Smooth muscle cell (in vitro differentiated cells): Measurements from ENCODE around the gene ERMN. TPM values are rescaled to one million over a fixed set of nuclear protein-coding genes. Genes with fewer than 3 reads are reported as not detected.
"Not testable (repeated sequence)": the region's sequence is repeated elsewhere in the genome, so short reads cannot be mapped to it uniquely, and the experiment has no call there.

Source experiments
- DNase-seq: peaks from one replicate; lab custom pipeline; 2025; ENCODE audit not compliant: unreplicated experiment; lab: John Stamatoyannopoulos, UW
- H2AFZ ChIP-seq: fragments of 200-600 bp; sonication (generic); 2 replicates; pipeline ENCODE4 v1.6.0; 2016; ENCODE audit warnings: antibody characterized with exemption, low read depth, mild to moderate bottlenecking
- H3F3A ChIP-seq: fragments of 200-600 bp; sonication (generic); 2 replicates; pipeline ENCODE4 v1.6.0; 2017; ENCODE audit warnings: antibody characterized with exemption, low read depth
- H3K27ac ChIP-seq: fragments of 200-600 bp; sonication (generic); 2 replicates; pipeline ENCODE4 v1.5.1; 2016; ENCODE audit warnings: low read depth, mild to moderate bottlenecking
- H3K27me3 ChIP-seq: fragments of 200-600 bp; sonication (generic); 2 replicates; pipeline ENCODE4 v1.6.1; 2016; ENCODE audit warnings: low read depth, mild to moderate bottlenecking
- H3K36me3 ChIP-seq: fragments of 200-600 bp; sonication (generic); 2 replicates; pipeline ENCODE4 v1.5.1; 2016; ENCODE audit warnings: low read depth
- H3K4me1 ChIP-seq: fragments of 200-600 bp; sonication (generic); 2 replicates; pipeline ENCODE4 v1.5.1; 2016; ENCODE audit warnings: low read depth
- H3K4me2 ChIP-seq: fragments of 200-600 bp; sonication (generic); 2 replicates; pipeline ENCODE4 v1.6.0; 2016; ENCODE audit warnings: mild to moderate bottlenecking
- H3K4me3 ChIP-seq: fragments of 200-600 bp; sonication (generic); 2 replicates; pipeline ENCODE4 v1.5.1; 2016; ENCODE audit warnings: mild to moderate bottlenecking
- H3K79me2 ChIP-seq: fragments of 200-600 bp; sonication (generic); 2 replicates; pipeline ENCODE4 v1.6.0; 2016; ENCODE audit warnings: low read depth, mild to moderate bottlenecking
- H3K9ac ChIP-seq: fragments of 200-600 bp; sonication (generic); 2 replicates; pipeline ENCODE4 v1.6.0; 2016; ENCODE audit warnings: low read depth
- H3K9me3 ChIP-seq: fragments of 200-600 bp; sonication (generic); replicated peaks from 2 replicates; pipeline ENCODE4 v1.5.1; 2016; ENCODE audit warnings: low read depth
- H4K20me1 ChIP-seq: fragments of 200-600 bp; sonication (generic); 2 replicates; pipeline ENCODE4 v1.6.0; 2016; ENCODE audit warnings: low read depth
- WGBS: methylation state at CpG from one replicate; pipeline ENCODE4 v1.1.7; 2016; ENCODE audit warnings: low lambda C conversion rate; 5-methylcytosine and 5-hydroxymethylcytosine counted together
- polyA plus RNA-seq: library from polyadenylated mRNA; unstranded; fragments of >200 nt; fragmentation: Nextera tagmentation; extraction: Ambion mirVana; gene quantifications from 2 replicates; pipeline ENCODE4 v1.2.1, GENCODE V29; 2016
- total RNA-seq: library from RNA; depleted of rRNA; stranded (reverse); fragments of >200 nt; gene quantifications from 2 replicates; pipeline ENCODE4 v1.2.3, GENCODE V29; 2014
- TF ChIP-seq, protein P1 (sequence below): fragments of 200-600 bp; sonication (generic); IDR thresholded peaks from 2 replicates; pipeline ENCODE4 v1.5.1; 2017; ENCODE audit warnings: borderline replicate concordance, mild to moderate bottlenecking, antibody characterized with exemption; ENCODE audit not compliant: insufficient read depth, poor library complexity, severe bottlenecking

ERMN gene
- total and polyA plus RNA-seq, 2 experiments from 2014 or later = not detected

DNA sequence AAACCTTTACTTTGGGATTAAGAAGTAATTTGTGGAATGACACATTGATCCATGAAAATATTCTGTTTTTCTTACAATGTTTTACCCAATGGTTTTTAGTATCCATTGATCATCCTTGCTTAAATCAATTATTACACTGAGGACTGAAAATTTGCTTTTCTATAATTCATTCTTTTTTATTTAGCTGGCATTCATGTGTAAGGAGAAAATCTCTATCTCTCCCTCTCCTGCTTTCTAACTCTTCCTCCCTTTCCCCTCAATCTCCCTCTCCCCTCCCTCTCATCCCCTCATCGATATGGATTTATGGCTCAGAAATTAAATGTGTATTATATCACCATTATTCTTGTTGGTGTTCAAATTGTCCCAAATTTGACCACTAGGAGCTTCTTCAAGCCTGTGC is 38.5 kb downstream of the ERMN start:
- no peaks in the 10 kb centered on the region for H3K27me3 ChIP-seq
- H3K9me3 ChIP-seq = no peaks in the 10 kb centered on the region
- H3K36me3 ChIP-seq = no peaks in the 10 kb centered on the region
- 89% methylated on average over 1 of the region's 1 CpG for WGBS
- H3K4me1 ChIP-seq = no peaks in the 10 kb centered on the region
- no peak overlapping the region for H3K9ac ChIP-seq
- no peak overlapping the region for H3K27ac ChIP-seq
- no peaks in the 10 kb centered on the region for H3F3A ChIP-seq
- H3K4me2 ChIP-seq = no peak overlapping the region
- H3K4me3 ChIP-seq = no peak overlapping the region
- no peak overlapping the region for H2AFZ ChIP-seq
- no peaks in the 10 kb centered on the region for H3K79me2 ChIP-seq
- TF ChIP-seq, protein P1, sequence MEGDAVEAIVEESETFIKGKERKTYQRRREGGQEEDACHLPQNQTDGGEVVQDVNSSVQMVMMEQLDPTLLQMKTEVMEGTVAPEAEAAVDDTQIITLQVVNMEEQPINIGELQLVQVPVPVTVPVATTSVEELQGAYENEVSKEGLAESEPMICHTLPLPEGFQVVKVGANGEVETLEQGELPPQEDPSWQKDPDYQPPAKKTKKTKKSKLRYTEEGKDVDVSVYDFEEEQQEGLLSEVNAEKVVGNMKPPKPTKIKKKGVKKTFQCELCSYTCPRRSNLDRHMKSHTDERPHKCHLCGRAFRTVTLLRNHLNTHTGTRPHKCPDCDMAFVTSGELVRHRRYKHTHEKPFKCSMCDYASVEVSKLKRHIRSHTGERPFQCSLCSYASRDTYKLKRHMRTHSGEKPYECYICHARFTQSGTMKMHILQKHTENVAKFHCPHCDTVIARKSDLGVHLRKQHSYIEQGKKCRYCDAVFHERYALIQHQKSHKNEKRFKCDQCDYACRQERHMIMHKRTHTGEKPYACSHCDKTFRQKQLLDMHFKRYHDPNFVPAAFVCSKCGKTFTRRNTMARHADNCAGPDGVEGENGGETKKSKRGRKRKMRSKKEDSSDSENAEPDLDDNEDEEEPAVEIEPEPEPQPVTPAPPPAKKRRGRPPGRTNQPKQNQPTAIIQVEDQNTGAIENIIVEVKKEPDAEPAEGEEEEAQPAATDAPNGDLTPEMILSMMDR = no peak
- H4K20me1 ChIP-seq = no peaks in the 10 kb centered on the region
- no peak for DNase-seq

DNA sequence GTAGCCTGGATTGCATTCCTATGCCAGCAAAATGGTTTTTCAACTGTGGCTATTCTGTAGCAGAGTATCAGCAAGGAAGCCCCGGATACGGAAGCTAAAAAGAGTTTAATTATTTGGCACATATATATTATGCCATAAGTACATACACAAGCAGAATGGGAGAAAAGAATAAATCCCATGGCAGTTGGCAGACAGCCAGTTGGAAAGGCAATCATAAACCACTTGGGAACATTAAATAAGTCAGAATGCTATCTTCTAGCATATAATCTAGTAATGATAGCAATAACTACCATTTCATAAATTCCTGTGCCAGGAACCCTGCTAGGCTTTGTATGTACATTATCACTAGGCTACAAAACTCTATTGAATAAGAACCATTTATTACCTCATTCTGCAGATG is 42.2 kb downstream of the ERMN start:
- no peak for DNase-seq
- Histone ChIP-seq H3K4me1 (no peaks in the 10 kb centered on the region), H3K4me2 (no peak overlapping the region), H3K27ac (no peak overlapping the region), H3K36me3 (no peaks in the 10 kb centered on the region), H2AFZ (no peak overlapping the region), H3K4me3 (no peak overlapping the region), H3F3A (no peaks in the 10 kb centered on the region), H4K20me1 (no peaks in the 10 kb centered on the region), H3K9me3 (no peaks in the 10 kb centered on the region), H3K79me2 (no peaks in the 10 kb centered on the region), H3K9ac (no peak overlapping the region), H3K27me3 (no peaks in the 10 kb centered on the region)
- TF ChIP-seq, protein P1 = no peak
- WGBS = 93% methylated on average over 2 of the region's 2 CpGs

GRCh38 chr2:157281316-157281715 is 44.3 kb downstream of the ERMN start:
- TF ChIP-seq, protein P1 = no peak
- H3K79me2 ChIP-seq = no peaks in the 10 kb centered on the region

GRCh38 chr2:157279311-157279710 is 46.3 kb downstream of the ERMN start:
- H3K4me2 ChIP-seq, H3K27ac ChIP-seq, H2AFZ ChIP-seq, H3K27me3 ChIP-seq, H3K9me3 ChIP-seq, H3K79me2 ChIP-seq, H3K4me3 ChIP-seq, H3K9ac ChIP-seq, H3K36me3 ChIP-seq, H4K20me1 ChIP-seq, DNase-seq, H3F3A ChIP-seq, H3K4me1 ChIP-seq: not testable (repeated sequence)
- WGBS = 83% methylated on average over 7 of the region's 7 CpGs

More at GRCh38 chr2:157281316-157281715, 44.3 kb downstream of the ERMN start:
- Histone ChIP-seq H3K36me3 (no peaks in the 10 kb centered on the region), H3K27me3 (no peaks in the 10 kb centered on the region), H3K27ac (no peak overlapping the region), H2AFZ (no peak overlapping the region), H4K20me1 (no peaks in the 10 kb centered on the region), H3K9ac (no peak overlapping the region), H3K4me1 (no peaks in the 10 kb centered on the region), H3F3A (no peaks in the 10 kb centered on the region), H3K4me2 (no peak overlapping the region), H3K4me3 (no peak overlapping the region), H3K9me3 (no peaks in the 10 kb centered on the region)
- DNase-seq = no peak
- 89% methylated on average over 6 of the region's 6 CpGs for WGBS
